ENCODE data around the gene SLC66A1. TPM values are rescaled to one million over a fixed set of nuclear protein-coding genes. Genes with fewer than 3 reads are reported as not detected.

The SLC66A1 gene
- total and polyA plus RNA-seq, 9 of the 15 experiments (the other 6 are each of a cell fraction or from before 2014, with no cell fraction given), result 1.2 to 40.8 (median 18.6) TPM

- TF ChIP-seq, protein P1, sequence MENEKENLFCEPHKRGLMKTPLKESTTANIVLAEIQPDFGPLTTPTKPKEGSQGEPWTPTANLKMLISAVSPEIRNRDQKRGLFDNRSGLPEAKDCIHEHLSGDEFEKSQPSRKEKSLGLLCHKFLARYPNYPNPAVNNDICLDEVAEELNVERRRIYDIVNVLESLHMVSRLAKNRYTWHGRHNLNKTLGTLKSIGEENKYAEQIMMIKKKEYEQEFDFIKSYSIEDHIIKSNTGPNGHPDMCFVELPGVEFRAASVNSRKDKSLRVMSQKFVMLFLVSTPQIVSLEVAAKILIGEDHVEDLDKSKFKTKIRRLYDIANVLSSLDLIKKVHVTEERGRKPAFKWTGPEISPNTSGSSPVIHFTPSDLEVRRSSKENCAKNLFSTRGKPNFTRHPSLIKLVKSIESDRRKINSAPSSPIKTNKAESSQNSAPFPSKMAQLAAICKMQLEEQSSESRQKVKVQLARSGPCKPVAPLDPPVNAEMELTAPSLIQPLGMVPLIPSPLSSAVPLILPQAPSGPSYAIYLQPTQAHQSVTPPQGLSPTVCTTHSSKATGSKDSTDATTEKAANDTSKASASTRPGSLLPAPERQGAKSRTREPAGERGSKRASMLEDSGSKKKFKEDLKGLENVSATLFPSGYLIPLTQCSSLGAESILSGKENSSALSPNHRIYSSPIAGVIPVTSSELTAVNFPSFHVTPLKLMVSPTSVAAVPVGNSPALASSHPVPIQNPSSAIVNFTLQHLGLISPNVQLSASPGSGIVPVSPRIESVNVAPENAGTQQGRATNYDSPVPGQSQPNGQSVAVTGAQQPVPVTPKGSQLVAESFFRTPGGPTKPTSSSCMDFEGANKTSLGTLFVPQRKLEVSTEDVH (IDR thresholded peaks at IDR 0.05; ENCODE audit: low read depth, partially characterized antibody), result no peak
- TF ChIP-seq ATF2 (CRISPR knock-in tag; IDR thresholded peaks at IDR 0.05), result no peak
These were observed 61.3 kb downstream of the SLC66A1 start (continued) for GRCh38 chr1:19373211-19374082.

Measured in K562 (cell line).